ENCODE measurements around the gene OR2A2. TPM values are rescaled to one million over a fixed set of nuclear protein-coding genes. Genes with fewer than 3 reads are reported as not detected.

The OR2A2 gene
- total and polyA plus RNA-seq, 3 donors from 2014 or later = not detected

GRCh38 chr7:144132262-144132661, 22.9 kb downstream of the OR2A2 start:
- no peak for DNase-seq
- no peaks in the 10 kb centered on the region for H3K36me3 ChIP-seq (ENCODE audit: low read depth, missing control alignments)
- TF ChIP-seq POLR2A (IDR thresholded peaks at IDR 0.05) (no peak), CTCF (IDR thresholded peaks at IDR 0.05) (no peak)
- H3K27me3 ChIP-seq = no peaks in the 10 kb centered on the region
- H3K27ac ChIP-seq = no peak overlapping the region
- H3K4me1 ChIP-seq = no peaks in the 10 kb centered on the region
- intact Hi-C loops (cut with DNase I; ENCODE audit: low total_unique reads) = no loop called here
- H3K9me3 ChIP-seq = no peaks in the 10 kb centered on the region
- no peak overlapping the region for H3K4me3 ChIP-seq
- WGBS, 2 donors = 75 to 88% methylated on average over 3 of the region's 3 CpGs

- H3K9me3 ChIP-seq = no peaks in the 10 kb centered on the region
- H3K27me3 ChIP-seq = no peaks in the 10 kb centered on the region
- no peak overlapping the region for H3K27ac ChIP-seq
- no peaks in the 10 kb centered on the region for H3K36me3 ChIP-seq (ENCODE audit: low read depth, missing control alignments)
- WGBS, 2 donors = 81 to 92% methylated on average over 6 of the region's 6 CpGs
- no peak for DNase-seq
- H3K4me3 ChIP-seq = no peak overlapping the region
- no peak for TF ChIP-seq POLR2A (IDR thresholded peaks at IDR 0.05)
- TF ChIP-seq CTCF (IDR thresholded peaks at IDR 0.05) = no peak
- intact Hi-C loops (cut with DNase I; ENCODE audit: low total_unique reads) = no loop called here
- no peaks in the 10 kb centered on the region for H3K4me1 ChIP-seq
These were observed 23.9 kb downstream of the OR2A2 start for GRCh38 chr7:144133307-144133706.

GRCh38 chr7:144134116-144134515, 24.7 kb downstream of the OR2A2 start:
- H3K4me1 ChIP-seq = no peaks in the 10 kb centered on the region
- H3K36me3 ChIP-seq (ENCODE audit: low read depth, missing control alignments) = no peaks in the 10 kb centered on the region
- no peaks in the 10 kb centered on the region for H3K9me3 ChIP-seq
- DNase-seq = no peak
- 78% methylated on average over 1 of the region's 1 CpG for WGBS, 2 donors
- intact Hi-C loops (cut with DNase I; ENCODE audit: low total_unique reads) = no loop called here
- H3K27ac ChIP-seq = no peak overlapping the region
- no peak overlapping the region for H3K4me3 ChIP-seq
- TF ChIP-seq CTCF (IDR thresholded peaks at IDR 0.05) = no peak
- TF ChIP-seq POLR2A (IDR thresholded peaks at IDR 0.05) = no peak
- H3K27me3 ChIP-seq = no peaks in the 10 kb centered on the region

- WGBS, 2 donors = 61 to 64% methylated on average over 1 of the region's 1 CpG
These were observed 28.1 kb downstream of the OR2A2 start for GRCh38 chr7:144137501-144137900.

More at GRCh38 chr7:144137501-144137900, 28.1 kb downstream of the OR2A2 start:
- no peaks in the 10 kb centered on the region for H3K9me3 ChIP-seq
- no peak for DNase-seq
- intact Hi-C loops (cut with DNase I; ENCODE audit: low total_unique reads) = no loop called here
- no peak overlapping the region for H3K27ac ChIP-seq
- no peaks in the 10 kb centered on the region for H3K27me3 ChIP-seq
- no peaks in the 10 kb centered on the region for H3K36me3 ChIP-seq (ENCODE audit: low read depth, missing control alignments)
- no peak overlapping the region for H3K4me3 ChIP-seq
- no peaks in the 10 kb centered on the region for H3K4me1 ChIP-seq
- TF ChIP-seq CTCF (IDR thresholded peaks at IDR 0.05) = no peak
